Skeletal muscle satellite cell (primary cell): ENCODE data around the gene MSX1.

ENCODE experiments used
- H3K27me3 ChIP-seq: 2 replicates; pipeline ENCODE4 v1.7.0; 2013; ENCODE audit warnings: low read length; ENCODE audit not compliant: control insufficient read depth, insufficient read depth
- H3K36me3 ChIP-seq: 2 replicates; pipeline ENCODE4 v1.7.0; 2013; ENCODE audit warnings: mild to moderate bottlenecking, control low read depth, low read length; ENCODE audit not compliant: insufficient read depth
- H3K4me1 ChIP-seq: 2 replicates; pipeline ENCODE4 v1.7.0; 2013; ENCODE audit warnings: low read length; ENCODE audit not compliant: control insufficient read depth, insufficient read depth
- H3K4me2 ChIP-seq: 2 replicates; pipeline ENCODE4 v1.7.0; 2013; ENCODE audit warnings: mild to moderate bottlenecking, low read length
- H3K4me3 ChIP-seq: 2 replicates; pipeline ENCODE4 v1.7.0; 2013; ENCODE audit warnings: low read length
- H3K9ac ChIP-seq: 2 replicates; pipeline ENCODE4 v1.7.0; 2013; ENCODE audit warnings: mild to moderate bottlenecking, low read depth, low read length, moderate library complexity
- H3K9me3 ChIP-seq: replicated peaks from 2 replicates; pipeline ENCODE4 v1.7.0; 2013; ENCODE audit warnings: mild to moderate bottlenecking, control low read depth, low read length

MSX1 gene

GRCh38 chr4:4824232-4824631 is 35.2 kb upstream of the MSX1 start:
- Histone ChIP-seq H3K27me3 (peaks cover 17% of the 10 kb centered on the region), H3K4me2 (no peak overlapping the region)

DNA sequence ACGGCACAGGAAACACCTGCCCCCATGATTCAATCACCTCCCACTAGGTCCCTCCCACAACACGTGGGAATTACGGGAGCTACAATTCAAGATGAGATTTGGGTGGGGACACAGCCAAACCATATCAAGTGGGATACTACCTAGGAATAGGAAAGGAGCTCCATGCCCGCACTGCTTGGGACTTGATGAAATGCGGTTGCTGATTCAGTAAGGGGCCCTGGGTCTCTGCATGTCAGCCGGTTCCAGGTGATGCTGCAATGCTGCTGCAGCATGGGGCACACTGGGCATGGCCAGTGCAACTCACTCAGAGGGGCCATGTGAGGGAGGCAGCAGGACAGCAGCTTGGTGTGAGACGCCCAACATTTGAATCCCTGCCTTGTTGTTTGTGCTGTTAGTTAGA is 34.0 kb upstream of the MSX1 start:
- Histone ChIP-seq H3K4me3 (no peak overlapping the region), H3K36me3 (no peaks in the 10 kb centered on the region), H3K9me3 (no peaks in the 10 kb centered on the region), H3K4me1 (no peaks in the 10 kb centered on the region), H3K4me2 (no peak overlapping the region), H3K9ac (no peak overlapping the region), H3K27me3 (peaks cover 13% of the 10 kb centered on the region)

More at GRCh38 chr4:4824232-4824631, 35.2 kb upstream of the MSX1 start:
- Histone ChIP-seq H3K4me3 (no peak overlapping the region), H3K9ac (no peak overlapping the region), H3K4me1 (no peaks in the 10 kb centered on the region), H3K36me3 (no peaks in the 10 kb centered on the region), H3K9me3 (no peaks in the 10 kb centered on the region)

- H3K27me3 ChIP-seq: peaks cover 5% of the 10 kb centered on the region
- no peak overlapping the region for H3K4me3 ChIP-seq
- H3K9ac ChIP-seq: no peak overlapping the region
- no peaks in the 10 kb centered on the region for H3K4me1 ChIP-seq
- no peaks in the 10 kb centered on the region for H3K36me3 ChIP-seq
- no peaks in the 10 kb centered on the region for H3K9me3 ChIP-seq
- no peak overlapping the region for H3K4me2 ChIP-seq
Measured at GRCh38 chr4:4829837-4830236, 29.6 kb upstream of the MSX1 start.

DNA sequence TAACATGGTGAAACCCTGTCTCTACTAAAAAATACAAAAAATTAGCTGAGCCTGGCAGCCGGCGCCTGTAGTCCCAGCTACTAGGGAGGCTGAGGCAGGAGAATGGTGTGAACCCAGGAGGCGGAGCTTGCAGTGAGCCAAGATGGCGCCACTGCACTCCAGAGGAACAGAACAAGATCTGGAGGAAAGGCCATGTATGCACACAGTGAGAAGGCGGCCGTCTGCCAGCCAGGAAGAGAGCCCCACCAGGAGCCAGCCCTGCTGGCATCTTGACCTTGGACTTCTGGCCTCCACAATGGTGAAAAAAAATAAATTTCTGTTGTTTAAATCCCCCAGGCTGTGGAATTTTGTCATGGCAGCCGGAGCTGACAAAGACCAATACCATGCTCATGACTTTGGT is 28.2 kb upstream of the MSX1 start:
- Histone ChIP-seq H3K27me3 (peaks cover 5% of the 10 kb centered on the region), H3K9me3 (no peaks in the 10 kb centered on the region), H3K4me3 (no peak overlapping the region), H3K4me2 (no peak overlapping the region), H3K36me3 (no peaks in the 10 kb centered on the region), H3K9ac (no peak overlapping the region), H3K4me1 (no peaks in the 10 kb centered on the region)

GRCh38 chr4:4831825-4832224 is 27.6 kb upstream of the MSX1 start:
- Histone ChIP-seq H3K27me3 (peaks cover 8% of the 10 kb centered on the region), H3K4me2 (no peak overlapping the region), H3K4me3 (no peak overlapping the region), H3K4me1 (no peaks in the 10 kb centered on the region), H3K9ac (no peak overlapping the region), H3K9me3 (no peaks in the 10 kb centered on the region), H3K36me3 (no peaks in the 10 kb centered on the region)

DNA sequence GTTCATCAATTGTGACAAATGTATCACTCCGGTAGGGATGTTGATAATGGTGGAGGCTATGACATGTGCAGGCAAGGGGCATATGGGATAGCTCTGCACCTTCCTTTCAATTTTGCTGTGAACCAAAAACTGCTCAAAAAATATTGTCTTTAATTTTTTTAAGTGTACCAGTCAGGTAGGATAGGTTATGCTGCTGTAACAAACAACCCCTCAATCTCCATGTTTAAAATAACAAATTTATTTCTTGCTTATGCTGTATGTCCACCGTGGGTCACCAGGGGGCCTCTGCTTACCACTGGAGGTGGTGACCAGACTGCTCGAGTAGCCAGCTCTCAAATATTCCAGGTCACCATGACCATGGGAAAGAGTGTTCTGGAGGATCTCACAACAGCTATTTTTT is 23.4 kb upstream of the MSX1 start:
- Histone ChIP-seq H3K9me3 (no peaks in the 10 kb centered on the region), H3K4me1 (no peaks in the 10 kb centered on the region), H3K27me3 (peaks cover 24% of the 10 kb centered on the region)

GRCh38 chr4:4837316-4837715 is 22.1 kb upstream of the MSX1 start:
- Histone ChIP-seq H3K4me2 (no peak overlapping the region), H3K9me3 (no peaks in the 10 kb centered on the region), H3K27me3 (peaks cover 35% of the 10 kb centered on the region), H3K9ac (no peak overlapping the region), H3K4me1 (no peaks in the 10 kb centered on the region), H3K36me3 (no peaks in the 10 kb centered on the region), H3K4me3 (no peak overlapping the region)

More for the DNA sequence above, 23.4 kb upstream of the MSX1 start:
- no peaks in the 10 kb centered on the region for H3K36me3 ChIP-seq
- H3K4me2 ChIP-seq: no peak overlapping the region
- H3K9ac ChIP-seq: no peak overlapping the region
- H3K4me3 ChIP-seq: no peak overlapping the region

DNA sequence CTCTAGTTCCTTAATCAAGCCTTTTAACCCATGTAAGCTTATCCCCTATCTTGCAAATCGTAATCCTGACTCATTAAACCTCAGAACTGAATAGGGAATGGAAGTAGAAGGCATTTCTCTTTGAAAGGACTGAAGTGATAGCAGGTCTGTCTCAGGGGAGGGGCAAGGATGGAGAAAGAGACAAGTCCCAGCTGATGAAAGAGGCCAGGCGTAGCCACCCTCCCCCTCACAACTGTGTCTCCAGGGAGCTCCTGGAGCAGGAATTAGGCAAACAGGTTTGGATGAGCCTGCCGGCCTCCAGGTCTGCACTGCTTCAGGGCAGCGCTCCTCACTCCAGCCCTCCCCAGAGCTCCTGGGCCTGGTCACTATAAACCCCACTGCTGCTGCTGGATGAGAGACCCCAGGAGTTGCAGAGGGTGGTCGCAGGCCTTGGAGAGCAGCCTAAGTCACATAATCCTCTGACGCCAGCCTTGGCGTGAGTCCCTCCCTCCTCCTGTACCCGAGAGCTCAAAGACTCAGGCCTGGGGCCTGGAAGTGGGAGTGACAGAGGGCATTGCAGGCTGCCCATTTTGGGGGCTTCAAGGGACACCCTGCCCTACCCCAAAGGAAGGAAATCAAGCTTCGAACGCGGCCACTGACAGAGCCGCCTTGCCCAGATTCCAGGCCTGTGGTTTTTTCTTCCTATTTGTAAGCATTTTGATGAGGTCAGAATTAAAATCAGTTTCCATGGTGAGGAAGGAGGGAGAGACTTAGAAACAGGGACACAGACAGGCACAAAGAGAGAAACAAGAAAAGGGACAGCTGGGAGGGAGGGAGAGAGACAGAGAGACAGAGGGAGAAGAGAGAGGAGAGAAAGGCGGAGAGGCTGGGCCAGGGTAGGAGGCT is 21.2 kb upstream of the MSX1 start:
- H3K36me3 ChIP-seq: no peaks in the 10 kb centered on the region
- no peak overlapping the region for H3K9ac ChIP-seq
- H3K4me3 ChIP-seq: no peak overlapping the region
- H3K27me3 ChIP-seq: peaks cover 45% of the 10 kb centered on the region
- no peaks in the 10 kb centered on the region for H3K9me3 ChIP-seq
- H3K4me2 ChIP-seq: no peak overlapping the region
- H3K4me1 ChIP-seq: no peaks in the 10 kb centered on the region

GRCh38 chr4:4838936-4839810 is 20.3 kb upstream of the MSX1 start:
- no peak overlapping the region for H3K4me3 ChIP-seq
- no peak overlapping the region for H3K4me2 ChIP-seq
- H3K9me3 ChIP-seq: no peaks in the 10 kb centered on the region
- H3K4me1 ChIP-seq: no peaks in the 10 kb centered on the region
- no peaks in the 10 kb centered on the region for H3K36me3 ChIP-seq
- H3K27me3 ChIP-seq: peaks cover 53% of the 10 kb centered on the region
- no peak overlapping the region for H3K9ac ChIP-seq

GRCh38 chr4:4840351-4840750 is 19.1 kb upstream of the MSX1 start:
- Histone ChIP-seq H3K27me3 (peaks cover 62% of the 10 kb centered on the region), H3K9me3 (no peaks in the 10 kb centered on the region), H3K4me3 (no peak overlapping the region), H3K36me3 (no peaks in the 10 kb centered on the region), H3K4me1 (no peaks in the 10 kb centered on the region), H3K4me2 (no peak overlapping the region), H3K9ac (no peak overlapping the region)

DNA sequence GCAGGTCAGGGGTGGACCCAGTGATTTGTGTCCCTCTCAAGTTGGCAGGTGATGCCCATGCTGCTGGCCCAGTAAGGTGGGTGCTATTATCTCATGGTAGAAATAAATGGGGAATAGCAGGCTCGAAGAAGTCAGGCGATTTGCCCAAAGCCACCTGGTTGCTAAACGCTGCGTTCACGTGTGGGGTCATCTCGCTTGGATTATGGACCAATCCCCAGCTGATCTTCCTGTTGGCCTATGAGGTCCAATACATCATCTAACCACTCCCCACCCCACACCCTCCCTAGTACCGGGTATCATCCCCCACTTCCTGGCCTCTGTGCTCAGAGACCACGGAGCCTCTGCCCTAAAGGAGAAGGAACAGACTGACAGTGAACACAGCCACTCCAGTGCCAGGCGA is 18.3 kb upstream of the MSX1 start:
- H3K4me1 ChIP-seq: no peaks in the 10 kb centered on the region

More for the DNA sequence above, 18.3 kb upstream of the MSX1 start:
- Histone ChIP-seq H3K27me3 (peaks cover 62% of the 10 kb centered on the region), H3K4me3 (no peak overlapping the region), H3K4me2 (no peak overlapping the region), H3K36me3 (no peaks in the 10 kb centered on the region), H3K9ac (no peak overlapping the region), H3K9me3 (no peaks in the 10 kb centered on the region)
